ENCODE results near the gene MELK.

- TF ChIP-seq, protein P1, sequence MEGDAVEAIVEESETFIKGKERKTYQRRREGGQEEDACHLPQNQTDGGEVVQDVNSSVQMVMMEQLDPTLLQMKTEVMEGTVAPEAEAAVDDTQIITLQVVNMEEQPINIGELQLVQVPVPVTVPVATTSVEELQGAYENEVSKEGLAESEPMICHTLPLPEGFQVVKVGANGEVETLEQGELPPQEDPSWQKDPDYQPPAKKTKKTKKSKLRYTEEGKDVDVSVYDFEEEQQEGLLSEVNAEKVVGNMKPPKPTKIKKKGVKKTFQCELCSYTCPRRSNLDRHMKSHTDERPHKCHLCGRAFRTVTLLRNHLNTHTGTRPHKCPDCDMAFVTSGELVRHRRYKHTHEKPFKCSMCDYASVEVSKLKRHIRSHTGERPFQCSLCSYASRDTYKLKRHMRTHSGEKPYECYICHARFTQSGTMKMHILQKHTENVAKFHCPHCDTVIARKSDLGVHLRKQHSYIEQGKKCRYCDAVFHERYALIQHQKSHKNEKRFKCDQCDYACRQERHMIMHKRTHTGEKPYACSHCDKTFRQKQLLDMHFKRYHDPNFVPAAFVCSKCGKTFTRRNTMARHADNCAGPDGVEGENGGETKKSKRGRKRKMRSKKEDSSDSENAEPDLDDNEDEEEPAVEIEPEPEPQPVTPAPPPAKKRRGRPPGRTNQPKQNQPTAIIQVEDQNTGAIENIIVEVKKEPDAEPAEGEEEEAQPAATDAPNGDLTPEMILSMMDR (IDR thresholded peaks at IDR 0.05) = no peak
- TF ChIP-seq POLR2AphosphoS5 (IDR thresholded peaks at IDR 0.05) = no peak
Observed at GRCh38 chr9:36551910-36552309, 20.8 kb upstream of the MELK start.

Data from gastroesophageal sphincter (tissue), 3 donors.